HG03045 (cell line): ENCODE results near the gene ROR1.

Experiments used
- ATAC-seq: cut with Tn5 transposase; IDR thresholded peaks from one replicate; pipeline ENCODE4 v1.9.1; 2021; ENCODE audit warnings: mild to moderate bottlenecking, moderate library complexity; ENCODE audit not compliant: unreplicated experiment

ROR1 gene

GRCh38 chr1:63773815-63774616 lies at the start of gene ROR1:
Gene ROR1, plus strand, starts transcription at chr1:63774017.
- no peak for ATAC-seq

- ATAC-seq = no peak
Observed at GRCh38 chr1:63724375-63724899, 49.4 kb upstream of the ROR1 start.

GRCh38 chr1:63728611-63729226 lies 45.1 kb upstream of the ROR1 start:
- ATAC-seq = no peak

- ATAC-seq = no peak
Observed at GRCh38 chr1:63729227-63729620, 44.6 kb upstream of the ROR1 start.

GRCh38 chr1:63730211-63730610 lies 43.6 kb upstream of the ROR1 start:
- ATAC-seq = no peak

- no peak for ATAC-seq
Observed at GRCh38 chr1:63731117-63732043, 42.4 kb upstream of the ROR1 start.

GRCh38 chr1:63732666-63733065 lies 41.2 kb upstream of the ROR1 start:
- no peak for ATAC-seq

GRCh38 chr1:63738772-63739171 lies 35.0 kb upstream of the ROR1 start:
- no peak for ATAC-seq

GRCh38 chr1:63739452-63739851 lies 34.4 kb upstream of the ROR1 start:
- no peak for ATAC-seq

GRCh38 chr1:63740432-63740831 lies 33.4 kb upstream of the ROR1 start:
- no peak for ATAC-seq

GRCh38 chr1:63742526-63742925 lies 31.3 kb upstream of the ROR1 start:
- ATAC-seq = no peak

- ATAC-seq = no peak
Observed at GRCh38 chr1:63743781-63744180, 30.0 kb upstream of the ROR1 start.

- ATAC-seq = no peak
Observed at GRCh38 chr1:63746129-63746864, 27.5 kb upstream of the ROR1 start.

- no peak for ATAC-seq
Observed at GRCh38 chr1:63747445-63747844, 26.4 kb upstream of the ROR1 start.

- ATAC-seq = no peak
Observed at GRCh38 chr1:63748046-63748580, 25.7 kb upstream of the ROR1 start.

GRCh38 chr1:63748641-63749040 lies 25.2 kb upstream of the ROR1 start:
- ATAC-seq = no peak

- no peak for ATAC-seq
Observed at GRCh38 chr1:63750721-63751120, 23.1 kb upstream of the ROR1 start.

- no peak for ATAC-seq
Observed at GRCh38 chr1:63752176-63752575, 21.6 kb upstream of the ROR1 start.

- ATAC-seq = no peak
Observed at GRCh38 chr1:63753591-63753990, 20.2 kb upstream of the ROR1 start.

GRCh38 chr1:63756839-63757238 lies 17.0 kb upstream of the ROR1 start:
- no peak for ATAC-seq
